ENCODE data around the gene HYDIN.

DNA sequence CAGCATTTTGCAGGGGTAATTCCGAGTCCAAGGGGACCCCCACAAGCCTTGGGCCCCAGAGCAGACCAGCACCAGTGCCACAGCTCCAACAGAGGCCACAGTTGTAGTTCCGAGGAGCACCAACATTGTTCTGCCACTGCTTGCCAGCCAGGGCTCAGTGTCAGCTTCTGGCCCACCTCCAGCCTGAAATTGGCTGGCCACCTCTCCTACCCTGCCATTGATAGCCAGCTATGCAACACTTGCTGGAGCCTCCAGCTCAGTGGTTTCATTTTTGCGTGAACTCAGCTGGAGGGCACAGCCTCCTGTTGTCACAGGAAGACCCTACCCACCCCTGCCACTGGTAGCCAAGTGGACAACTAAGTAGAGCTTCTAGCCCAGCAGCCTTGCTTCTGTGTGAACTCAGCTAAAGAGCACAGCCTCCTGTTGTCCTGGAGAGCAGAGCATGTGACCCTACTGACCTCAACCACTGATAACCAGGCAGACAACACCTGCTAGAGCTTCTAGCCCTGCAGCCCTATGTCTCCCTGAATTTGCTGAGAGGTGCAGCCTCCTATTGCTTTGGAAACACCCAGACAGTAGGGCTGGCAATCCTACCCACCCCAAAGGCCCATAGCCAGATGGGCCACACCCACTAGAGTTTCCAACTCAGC is 24.9 kb downstream of the HYDIN start:
- no peak for TF ChIP-seq CTCF (conservative IDR thresholded peaks at IDR 0.05 in 1 of 2, IDR thresholded peaks at IDR 0.05 in 1 of 2; ENCODE audit: low read depth in 1 of 2, low read length in 2 of 2)
- no peak for TF ChIP-seq EZH2 (IDR thresholded peaks at IDR 0.05; ENCODE audit: low read length, missing control alignments)

Measured in fibroblast of lung (primary cell).